Nephron (organoid): Measurements from ENCODE around the gene CBLC.

Experiments used
- H3K27ac Mint-ChIP-seq, 3 experiments: 2 replicates each; pipeline ENCODE4 v1.8.0; 2020; ENCODE audit warnings: mixed read lengths in 3 of 3, mild to moderate bottlenecking in 2 of 3, moderate library complexity in 1 of 3
- H3K27me3 Mint-ChIP-seq: 2 replicates; pipeline ENCODE4 v1.8.0; 2021; ENCODE audit warnings: low read depth, mild to moderate bottlenecking, moderate library complexity, mixed read lengths
- H3K36me3 Mint-ChIP-seq: 2 replicates; pipeline ENCODE4 v1.8.0; 2020; ENCODE audit warnings: low read depth, mixed read lengths
- H3K4me1 Mint-ChIP-seq: 2 replicates; pipeline ENCODE4 v1.8.0; 2020; ENCODE audit warnings: mixed read lengths
- H3K4me3 Mint-ChIP-seq, 3 experiments: 2 replicates each; pipeline ENCODE4 v1.8.0; 2020; ENCODE audit warnings: mild to moderate bottlenecking in 3 of 3, mixed read lengths in 3 of 3, moderate library complexity in 2 of 3
- H3K9me3 Mint-ChIP-seq: 2 replicates; pipeline ENCODE4 v1.8.0; 2020; ENCODE audit warnings: mixed read lengths
- TF ChIP-seq, protein P1 (sequence below), 3 experiments: fragments of 200-600 bp; sonication (generic); IDR thresholded peaks; one replicate each; pipeline ENCODE4 v1.5.0; 2021; ENCODE audit warnings: antibody characterized with exemption in 3 of 3; ENCODE audit not compliant: unreplicated experiment in 3 of 3

The CBLC gene

GRCh38 chr19:44744871-44745332 is 32.8 kb upstream of the CBLC start:
- Mint-ChIP-seq H3K4me3 (no peak overlapping the region), H3K4me1 (peaks cover 42% of the 10 kb centered on the region), H3K36me3 (no peaks in the 10 kb centered on the region), H3K9me3 (no peaks in the 10 kb centered on the region), H3K27ac (peak overlapping the region in 2 of 3 experiments; percentile 62 to 71), H3K27me3 (peaks cover 15% of the 10 kb centered on the region)
- TF ChIP-seq, protein P1, sequence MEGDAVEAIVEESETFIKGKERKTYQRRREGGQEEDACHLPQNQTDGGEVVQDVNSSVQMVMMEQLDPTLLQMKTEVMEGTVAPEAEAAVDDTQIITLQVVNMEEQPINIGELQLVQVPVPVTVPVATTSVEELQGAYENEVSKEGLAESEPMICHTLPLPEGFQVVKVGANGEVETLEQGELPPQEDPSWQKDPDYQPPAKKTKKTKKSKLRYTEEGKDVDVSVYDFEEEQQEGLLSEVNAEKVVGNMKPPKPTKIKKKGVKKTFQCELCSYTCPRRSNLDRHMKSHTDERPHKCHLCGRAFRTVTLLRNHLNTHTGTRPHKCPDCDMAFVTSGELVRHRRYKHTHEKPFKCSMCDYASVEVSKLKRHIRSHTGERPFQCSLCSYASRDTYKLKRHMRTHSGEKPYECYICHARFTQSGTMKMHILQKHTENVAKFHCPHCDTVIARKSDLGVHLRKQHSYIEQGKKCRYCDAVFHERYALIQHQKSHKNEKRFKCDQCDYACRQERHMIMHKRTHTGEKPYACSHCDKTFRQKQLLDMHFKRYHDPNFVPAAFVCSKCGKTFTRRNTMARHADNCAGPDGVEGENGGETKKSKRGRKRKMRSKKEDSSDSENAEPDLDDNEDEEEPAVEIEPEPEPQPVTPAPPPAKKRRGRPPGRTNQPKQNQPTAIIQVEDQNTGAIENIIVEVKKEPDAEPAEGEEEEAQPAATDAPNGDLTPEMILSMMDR (IDR thresholded peaks at IDR 0.05; ENCODE audit: unreplicated experiment in 3 of 3), result no peak

- peaks cover 40% of the 10 kb centered on the region for H3K4me1 Mint-ChIP-seq
- no peaks in the 10 kb centered on the region for H3K9me3 Mint-ChIP-seq
- peaks cover 15% of the 10 kb centered on the region for H3K27me3 Mint-ChIP-seq
- H3K4me3 Mint-ChIP-seq, result peak overlapping the region; percentile 74 to 83 (median 74)
- peak overlapping the region in 2 of 3 experiments; percentile 71 to 92 for H3K27ac Mint-ChIP-seq
- TF ChIP-seq, protein P1 (IDR thresholded peaks at IDR 0.05; ENCODE audit: unreplicated experiment in 3 of 3), result no peak
- H3K36me3 Mint-ChIP-seq, result no peaks in the 10 kb centered on the region
Measured at GRCh38 chr19:44745341-44745831, 32.3 kb upstream of the CBLC start.

DNA sequence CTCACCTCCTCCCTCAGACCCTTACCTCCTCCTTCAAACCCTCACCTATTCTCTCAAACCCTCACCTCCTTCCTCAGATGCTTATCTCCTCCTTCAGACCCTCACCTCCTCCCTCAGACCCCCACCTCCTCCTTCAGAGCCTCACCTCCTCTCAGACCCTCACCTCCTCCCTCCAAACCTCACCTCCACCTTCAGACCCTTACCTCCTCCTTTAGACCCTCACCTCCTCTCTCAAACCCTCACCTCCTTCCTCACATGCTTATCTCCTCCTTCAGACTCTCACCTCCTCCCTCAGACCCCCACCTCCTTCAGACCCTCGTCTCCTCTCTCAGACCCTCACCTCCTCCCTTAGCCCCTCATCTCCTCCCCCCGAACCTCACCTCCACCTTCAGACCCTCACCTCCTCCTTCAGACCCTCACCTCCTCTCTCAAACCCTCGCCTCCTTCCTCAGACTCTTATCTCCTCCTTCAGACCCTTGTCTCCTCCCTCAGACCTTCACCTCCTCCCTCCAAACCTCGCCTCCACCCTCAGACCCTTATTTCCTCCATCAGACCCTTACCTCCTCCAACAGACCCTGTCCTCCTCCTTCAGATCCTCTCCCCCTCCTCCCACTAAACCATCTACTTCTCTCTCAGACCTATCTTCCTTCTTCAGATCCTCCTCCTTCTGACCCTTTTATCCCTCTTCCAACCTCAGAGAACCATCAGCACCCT is 31.6 kb upstream of the CBLC start:
- Mint-ChIP-seq H3K27me3 (peaks cover 15% of the 10 kb centered on the region), H3K4me1 (peaks cover 40% of the 10 kb centered on the region), H3K36me3 (no peaks in the 10 kb centered on the region), H3K9me3 (no peaks in the 10 kb centered on the region), H3K4me3 (peak overlapping the region; percentile 74 to 83 (median 79)), H3K27ac (peak overlapping the region in 2 of 3 experiments; percentile 71 to 92)
- TF ChIP-seq, protein P1 (IDR thresholded peaks at IDR 0.05; ENCODE audit: unreplicated experiment in 3 of 3), result no peak

- no peaks in the 10 kb centered on the region for H3K9me3 Mint-ChIP-seq
- H3K4me1 Mint-ChIP-seq, result peaks cover 36% of the 10 kb centered on the region
- H3K27me3 Mint-ChIP-seq, result peaks cover 15% of the 10 kb centered on the region
- H3K27ac Mint-ChIP-seq, result peak overlapping the region in 2 of 3 experiments; percentile 6 to 36
- TF ChIP-seq, protein P1 (IDR thresholded peaks at IDR 0.05; ENCODE audit: unreplicated experiment in 3 of 3), result no peak
- peak overlapping the region; percentile 83 to 91 (median 88) for H3K4me3 Mint-ChIP-seq
- H3K36me3 Mint-ChIP-seq, result no peaks in the 10 kb centered on the region
Measured at GRCh38 chr19:44746616-44746945, 31.1 kb upstream of the CBLC start.

DNA sequence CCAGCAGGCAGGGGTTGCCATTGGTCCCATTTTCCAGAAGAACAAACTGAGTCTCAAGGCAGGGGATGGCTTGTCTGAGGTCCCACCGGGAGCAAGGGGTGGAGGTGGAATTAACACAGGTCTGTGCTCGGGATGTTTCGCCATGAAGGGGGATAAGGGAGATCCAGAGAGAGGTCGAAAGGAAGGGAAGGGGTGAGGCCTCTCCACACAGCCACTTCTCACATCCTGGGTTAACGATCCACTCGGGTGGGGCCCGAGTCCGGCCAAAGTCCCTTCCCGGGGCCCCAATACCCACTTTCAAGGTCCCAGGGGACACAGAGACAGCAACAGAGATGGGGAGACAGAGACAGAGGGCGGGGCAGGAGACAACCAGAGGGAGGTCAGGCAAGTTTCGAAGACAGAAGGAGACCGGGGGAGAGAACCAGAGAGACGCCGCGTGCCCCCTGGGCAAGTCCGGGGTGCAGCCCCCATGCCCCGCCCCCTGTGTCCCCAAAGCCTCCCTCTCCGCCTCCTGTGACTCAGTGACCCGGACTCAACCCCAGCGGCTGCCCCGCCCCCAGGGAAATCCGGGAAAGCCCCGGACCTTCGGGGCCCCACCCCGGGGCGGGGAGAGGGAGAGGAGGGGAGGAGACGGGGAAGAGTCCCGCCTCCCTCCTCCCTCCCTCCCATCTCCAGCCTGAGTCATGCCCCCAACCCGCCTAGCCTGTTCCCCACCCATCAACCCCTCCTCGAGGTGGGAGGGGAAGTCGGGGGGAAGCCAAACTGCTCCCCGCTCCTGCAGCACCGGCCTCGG is 30.5 kb upstream of the CBLC start:
- H3K27me3 Mint-ChIP-seq, result peaks cover 15% of the 10 kb centered on the region
- H3K36me3 Mint-ChIP-seq, result no peaks in the 10 kb centered on the region
- peak overlapping the region; percentile 80 to 89 (median 87) for H3K27ac Mint-ChIP-seq
- no peaks in the 10 kb centered on the region for H3K9me3 Mint-ChIP-seq
- H3K4me3 Mint-ChIP-seq, result peak overlapping the region; percentile 88 to 95 (median 91)
- peaks cover 31% of the 10 kb centered on the region for H3K4me1 Mint-ChIP-seq
- TF ChIP-seq, protein P1 (IDR thresholded peaks at IDR 0.05; ENCODE audit: unreplicated experiment in 3 of 3), result no peak
